Smooth muscle cell of the brain vasculature (primary cell): ENCODE data around the gene ZNF132.

Experiments
- DNase-seq: peaks from one replicate; pipeline ENCODE4 v3.0.0-alpha.2; 2012; ENCODE audit warnings: low read depth, low spot score

The ZNF132 gene

DNA sequence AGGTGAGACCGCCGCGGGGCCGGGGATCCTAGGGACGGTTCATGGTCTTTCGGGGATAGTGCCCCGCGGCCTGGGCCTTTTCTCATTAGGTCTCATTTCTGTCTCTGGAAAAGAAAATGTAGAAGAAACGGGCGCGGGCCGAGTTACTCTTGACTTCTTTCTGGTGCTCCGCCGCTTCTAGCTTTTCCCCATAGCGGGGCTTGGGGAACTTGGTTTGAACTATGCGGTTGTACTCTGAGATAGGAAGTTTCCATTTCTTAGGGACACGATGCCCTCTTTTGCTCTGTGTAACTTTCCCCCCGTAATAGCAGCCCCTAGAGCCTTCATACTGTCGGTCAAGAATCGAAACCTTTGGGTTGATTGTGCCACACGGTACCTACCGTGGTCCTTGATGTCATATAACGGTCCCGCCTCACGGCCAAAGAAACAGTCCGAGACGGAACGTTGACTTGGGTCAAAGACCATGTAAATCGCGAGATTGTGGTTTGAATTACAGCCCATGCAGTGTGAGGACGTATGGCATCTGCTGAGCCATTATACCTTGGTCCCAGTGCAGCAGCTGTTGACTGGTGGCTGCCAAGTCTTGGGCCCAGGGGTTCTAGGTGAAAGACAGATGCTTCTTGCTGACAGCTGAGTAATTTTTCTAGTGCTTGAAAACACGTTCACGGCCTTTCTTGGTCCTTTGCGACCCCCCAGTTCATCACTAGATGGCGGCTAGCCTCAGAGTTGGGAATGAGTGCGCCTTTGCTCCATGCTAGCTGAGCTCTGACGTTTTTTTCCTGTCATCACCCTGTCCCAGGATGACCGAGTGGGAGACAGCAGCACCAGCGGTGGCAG lies 52.4 kb downstream of the ZNF132 start:
- DNase-seq, result no peak

DNA sequence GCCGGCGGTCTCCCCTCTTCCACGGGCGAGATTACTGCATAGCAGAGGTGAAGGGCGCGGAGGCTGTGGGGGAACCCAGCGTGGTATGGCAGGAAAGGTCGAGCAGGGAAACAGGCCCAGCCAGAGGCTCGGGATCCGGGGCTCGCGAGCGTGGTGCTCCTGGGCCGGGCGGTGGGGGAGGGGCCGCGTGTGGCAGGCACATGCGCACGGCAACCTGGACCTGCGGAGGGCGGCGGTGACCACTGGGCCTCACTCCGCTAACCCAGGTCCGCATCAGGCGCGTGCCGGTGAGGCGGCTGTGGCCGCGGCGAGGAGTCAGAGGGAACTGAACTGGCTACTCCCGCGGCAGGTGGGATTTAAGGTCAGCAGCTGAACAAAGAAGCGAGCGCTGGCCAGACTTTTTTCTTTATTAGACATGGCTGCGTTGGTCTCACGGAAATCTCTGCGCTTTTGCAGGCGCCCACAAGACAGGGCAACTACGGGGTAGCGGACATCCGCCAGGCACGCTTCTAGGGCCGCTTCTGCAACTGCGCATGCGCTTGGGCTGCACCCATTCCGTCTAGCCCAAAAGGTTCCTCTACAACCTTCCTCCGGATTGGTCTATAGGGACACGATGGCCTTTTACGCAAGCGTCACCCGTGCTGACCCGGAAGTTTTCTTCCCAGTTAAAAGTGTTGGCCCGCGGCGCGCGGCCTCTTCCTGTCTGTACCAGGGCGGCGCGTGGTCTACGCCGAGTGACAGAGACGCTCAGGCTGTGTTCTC lies 53.2 kb downstream of the ZNF132 start, which contains the start of gene RPS5:
Gene RPS5, plus strand, starts transcription at position 694 of the 762 bp plus-strand sequence. CDS start 869 bp downstream, outside the sequence.
- DNase-seq, result peak; percentile 92

DNA sequence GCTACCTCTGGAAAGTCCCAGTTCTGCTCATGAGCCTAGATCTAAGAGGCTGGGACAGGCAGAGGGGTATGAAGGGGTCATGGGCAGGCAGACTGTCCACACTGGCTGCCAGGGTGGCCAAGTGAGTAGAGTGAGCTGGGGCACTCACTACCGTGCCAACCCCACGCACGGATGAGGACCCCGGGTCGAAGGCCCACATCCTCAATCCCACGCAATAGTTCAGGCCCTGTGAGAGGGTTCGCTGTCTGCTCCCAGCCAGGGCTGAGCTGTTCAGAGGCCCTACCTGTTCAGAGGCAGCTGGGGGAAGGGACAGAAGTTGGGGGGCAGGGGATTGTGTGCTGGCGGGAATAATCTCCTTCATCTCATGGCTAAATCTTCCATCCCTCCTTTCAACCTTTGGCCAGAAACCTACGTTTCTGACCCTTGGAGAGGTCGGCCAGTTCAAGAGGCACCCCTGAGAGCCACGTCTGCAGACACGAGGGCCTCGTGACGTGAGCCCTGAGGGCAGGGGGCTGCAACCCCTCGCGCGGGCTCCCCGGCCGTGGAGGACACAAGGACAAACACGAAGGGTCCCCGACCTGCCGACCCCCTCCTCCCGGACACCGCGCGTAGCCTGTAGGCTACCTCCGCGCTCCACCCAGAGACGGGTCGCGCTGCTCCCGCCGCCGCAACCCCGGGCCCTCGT lies 53.9 kb downstream of the ZNF132 start:
- DNase-seq, result no peak

DNA sequence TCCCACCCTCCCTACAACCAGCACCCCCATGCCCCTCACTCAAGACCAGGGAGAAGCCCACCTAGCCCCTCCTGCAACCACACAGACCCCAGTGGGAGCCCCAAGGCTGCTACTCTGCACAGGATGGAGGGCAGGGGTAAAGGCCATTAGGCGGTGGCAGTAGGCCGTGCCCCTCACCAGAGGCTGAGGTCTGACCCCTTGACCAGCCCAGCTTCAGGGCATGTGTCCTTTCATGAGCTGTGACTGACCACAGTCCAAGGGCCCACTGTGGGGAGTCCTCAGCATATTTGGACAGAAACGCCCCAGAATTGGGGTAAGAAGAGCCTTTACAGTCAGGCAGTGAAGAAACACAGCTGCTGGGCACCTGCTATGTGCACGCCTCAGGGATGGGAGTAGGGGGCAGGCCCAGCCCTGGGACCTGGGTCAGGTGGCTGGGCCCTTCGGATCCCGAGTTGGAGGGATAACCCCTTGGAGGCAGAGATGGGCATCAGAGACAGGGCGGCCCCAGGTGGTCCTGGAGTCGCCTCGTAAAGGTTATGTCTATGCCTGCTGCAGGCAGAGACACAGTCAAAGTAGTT lies 54.6 kb downstream of the ZNF132 start:
- DNase-seq, result no peak

DNA sequence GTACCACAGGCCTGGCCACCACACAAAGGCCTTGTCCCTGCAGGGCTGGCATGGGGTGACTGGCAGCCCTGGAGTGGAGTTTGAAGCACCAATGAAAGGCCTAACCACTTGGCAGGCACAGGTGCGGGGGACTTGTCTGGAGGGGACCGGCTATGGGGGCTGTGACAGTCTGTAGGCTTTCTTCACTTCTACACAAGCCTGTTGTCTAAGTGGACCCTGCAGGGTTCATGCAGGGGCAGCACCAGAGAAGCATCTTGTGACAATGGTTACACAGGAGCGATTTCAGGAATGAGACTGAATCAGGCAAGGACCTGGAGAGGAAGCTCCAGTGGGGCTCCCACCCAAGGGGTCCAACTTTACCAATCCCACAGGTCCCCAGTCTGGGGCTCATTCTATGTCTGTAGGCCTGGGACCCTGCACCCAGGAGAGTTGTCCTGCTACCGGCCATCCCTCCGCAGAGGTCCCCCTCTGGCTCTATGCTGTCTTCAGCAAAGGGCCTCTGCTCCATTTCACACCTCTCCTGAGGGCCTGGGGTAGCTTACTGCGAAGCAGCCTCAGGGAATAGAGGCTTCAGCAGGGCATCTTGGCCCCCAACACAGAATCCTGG lies 56.9 kb downstream of the ZNF132 start:
- no peak for DNase-seq
